H1 (cell line): ENCODE results near the gene KIF3B. TPM values are rescaled to one million over a fixed set of nuclear protein-coding genes. Genes with fewer than 3 reads are reported as not detected.

ENCODE experiments used
- CHD1 ChIP-seq: IDR thresholded peaks from 2 replicates; pipeline ENCODE4 v1.6.1; 2012; ENCODE audit warnings: low read depth, low read length, improper control_type of control experiment
- CHD2 ChIP-seq: IDR thresholded peaks from 2 replicates; pipeline ENCODE4 v1.6.1; 2012; ENCODE audit warnings: low read length, improper control_type of control experiment
- FOSL1 ChIP-seq: IDR thresholded peaks from 2 replicates; pipeline ENCODE4 v1.6.1; 2011; ENCODE audit warnings: mild to moderate bottlenecking, low read depth, low read length, moderate library complexity; ENCODE audit not compliant: insufficient read depth
- HDAC2 ChIP-seq, 2 experiments: fragments of 300-600 bp in 1 of 2; sonication (generic) in 1 of 2; IDR thresholded peaks; 2 replicates each; pipeline ENCODE4 v1.6.1; 2011 to 2012; ENCODE audit warnings: low read depth in 2 of 2, low read length in 2 of 2, mild to moderate bottlenecking in 2 of 2, moderate library complexity in 2 of 2, borderline replicate concordance in 1 of 2, inconsistent platforms in 1 of 2
- NRF1 ChIP-seq: IDR thresholded peaks from 2 replicates; pipeline ENCODE4 v1.6.1; 2011; ENCODE audit warnings: mild to moderate bottlenecking, low read depth, low read length, improper control_type of control experiment
- PHF8 ChIP-seq: fragments of 200-600 bp; sonication (generic); conservative IDR thresholded peaks from 2 replicates; pipeline ENCODE4 v1.7.1; 2012; ENCODE audit warnings: low read depth, mild to moderate bottlenecking, inconsistent platforms, low read length, moderate library complexity
- POU5F1 ChIP-seq: IDR thresholded peaks from 2 replicates; pipeline ENCODE4 v1.6.1; 2011; ENCODE audit warnings: low read depth, mild to moderate bottlenecking, low read length, moderate library complexity
- YY1 ChIP-seq: IDR thresholded peaks from 2 replicates; pipeline ENCODE4 v1.6.1; 2011; ENCODE audit warnings: low read depth, mild to moderate bottlenecking, low read length
- polyA plus RNA-seq, 7 experiments: library from polyadenylated mRNA; depleted of rRNA in 3 of 7; stranded (reverse) in 5 of 7; unstranded in 2 of 7; fragments of >200 nt in 5 of 7; fragments of 200-250 nt in 2 of 7; gene quantifications; 1 replicate in 5 of 7; 2 replicates in 1 of 7; 4 replicates in 1 of 7; pipeline versions ENCODE4 v1.2.1 to v1.2.3, GENCODE V29; 2011 to 2013; ENCODE audit warnings: missing spikeins in 2 of 7, mixed read lengths in 2 of 7
- total RNA-seq: library from RNA; stranded (reverse); fragmentation: NEBNext Ultra II Directional; extraction: Animal tissue kit (Norgen Biotek cat#: 25700); gene quantifications from 2 replicates; pipeline ENCODE4 v1.2.1, GENCODE V29; 2021
- TF ChIP-seq, protein P1 (sequence below): fragments of 300-600 bp; sonication (generic); IDR thresholded peaks from 2 replicates; pipeline ENCODE4 v1.7.1; 2012; ENCODE audit warnings: low read length, moderate library complexity, mild to moderate bottlenecking, inconsistent platforms; ENCODE audit not compliant: insufficient replicate concordance
- TF ChIP-seq, protein P2 (sequence below): IDR thresholded peaks from 2 replicates; pipeline ENCODE4 v1.6.1; 2012; ENCODE audit warnings: low read length, inconsistent platforms

Gene KIF3B
- total and polyA plus RNA-seq, 2 of the 8 experiments (the other 6 are each of a cell fraction or from before 2014, with no cell fraction given) = 10.1 to 22.4 TPM

DNA sequence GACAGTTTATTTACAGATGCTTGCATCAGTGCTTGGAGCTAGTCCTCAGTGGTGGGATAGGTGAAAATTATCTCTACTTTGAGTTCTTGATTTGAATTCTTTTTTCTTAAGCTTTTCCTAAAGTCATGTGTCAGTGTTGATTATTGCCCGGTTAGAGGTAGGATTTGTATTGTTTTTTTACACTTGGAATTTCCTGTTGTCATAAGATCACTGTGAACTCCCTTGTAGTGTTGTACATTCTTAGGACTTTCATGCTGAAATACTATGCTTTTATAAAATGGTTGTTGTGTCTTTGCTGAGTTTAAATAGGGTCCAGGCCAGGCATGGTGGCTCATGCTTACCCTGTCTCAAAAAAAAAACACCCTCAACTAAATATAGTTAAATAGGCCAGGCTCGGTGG is 101.0 kb downstream of the KIF3B start (continued):
- TF ChIP-seq, protein P1, sequence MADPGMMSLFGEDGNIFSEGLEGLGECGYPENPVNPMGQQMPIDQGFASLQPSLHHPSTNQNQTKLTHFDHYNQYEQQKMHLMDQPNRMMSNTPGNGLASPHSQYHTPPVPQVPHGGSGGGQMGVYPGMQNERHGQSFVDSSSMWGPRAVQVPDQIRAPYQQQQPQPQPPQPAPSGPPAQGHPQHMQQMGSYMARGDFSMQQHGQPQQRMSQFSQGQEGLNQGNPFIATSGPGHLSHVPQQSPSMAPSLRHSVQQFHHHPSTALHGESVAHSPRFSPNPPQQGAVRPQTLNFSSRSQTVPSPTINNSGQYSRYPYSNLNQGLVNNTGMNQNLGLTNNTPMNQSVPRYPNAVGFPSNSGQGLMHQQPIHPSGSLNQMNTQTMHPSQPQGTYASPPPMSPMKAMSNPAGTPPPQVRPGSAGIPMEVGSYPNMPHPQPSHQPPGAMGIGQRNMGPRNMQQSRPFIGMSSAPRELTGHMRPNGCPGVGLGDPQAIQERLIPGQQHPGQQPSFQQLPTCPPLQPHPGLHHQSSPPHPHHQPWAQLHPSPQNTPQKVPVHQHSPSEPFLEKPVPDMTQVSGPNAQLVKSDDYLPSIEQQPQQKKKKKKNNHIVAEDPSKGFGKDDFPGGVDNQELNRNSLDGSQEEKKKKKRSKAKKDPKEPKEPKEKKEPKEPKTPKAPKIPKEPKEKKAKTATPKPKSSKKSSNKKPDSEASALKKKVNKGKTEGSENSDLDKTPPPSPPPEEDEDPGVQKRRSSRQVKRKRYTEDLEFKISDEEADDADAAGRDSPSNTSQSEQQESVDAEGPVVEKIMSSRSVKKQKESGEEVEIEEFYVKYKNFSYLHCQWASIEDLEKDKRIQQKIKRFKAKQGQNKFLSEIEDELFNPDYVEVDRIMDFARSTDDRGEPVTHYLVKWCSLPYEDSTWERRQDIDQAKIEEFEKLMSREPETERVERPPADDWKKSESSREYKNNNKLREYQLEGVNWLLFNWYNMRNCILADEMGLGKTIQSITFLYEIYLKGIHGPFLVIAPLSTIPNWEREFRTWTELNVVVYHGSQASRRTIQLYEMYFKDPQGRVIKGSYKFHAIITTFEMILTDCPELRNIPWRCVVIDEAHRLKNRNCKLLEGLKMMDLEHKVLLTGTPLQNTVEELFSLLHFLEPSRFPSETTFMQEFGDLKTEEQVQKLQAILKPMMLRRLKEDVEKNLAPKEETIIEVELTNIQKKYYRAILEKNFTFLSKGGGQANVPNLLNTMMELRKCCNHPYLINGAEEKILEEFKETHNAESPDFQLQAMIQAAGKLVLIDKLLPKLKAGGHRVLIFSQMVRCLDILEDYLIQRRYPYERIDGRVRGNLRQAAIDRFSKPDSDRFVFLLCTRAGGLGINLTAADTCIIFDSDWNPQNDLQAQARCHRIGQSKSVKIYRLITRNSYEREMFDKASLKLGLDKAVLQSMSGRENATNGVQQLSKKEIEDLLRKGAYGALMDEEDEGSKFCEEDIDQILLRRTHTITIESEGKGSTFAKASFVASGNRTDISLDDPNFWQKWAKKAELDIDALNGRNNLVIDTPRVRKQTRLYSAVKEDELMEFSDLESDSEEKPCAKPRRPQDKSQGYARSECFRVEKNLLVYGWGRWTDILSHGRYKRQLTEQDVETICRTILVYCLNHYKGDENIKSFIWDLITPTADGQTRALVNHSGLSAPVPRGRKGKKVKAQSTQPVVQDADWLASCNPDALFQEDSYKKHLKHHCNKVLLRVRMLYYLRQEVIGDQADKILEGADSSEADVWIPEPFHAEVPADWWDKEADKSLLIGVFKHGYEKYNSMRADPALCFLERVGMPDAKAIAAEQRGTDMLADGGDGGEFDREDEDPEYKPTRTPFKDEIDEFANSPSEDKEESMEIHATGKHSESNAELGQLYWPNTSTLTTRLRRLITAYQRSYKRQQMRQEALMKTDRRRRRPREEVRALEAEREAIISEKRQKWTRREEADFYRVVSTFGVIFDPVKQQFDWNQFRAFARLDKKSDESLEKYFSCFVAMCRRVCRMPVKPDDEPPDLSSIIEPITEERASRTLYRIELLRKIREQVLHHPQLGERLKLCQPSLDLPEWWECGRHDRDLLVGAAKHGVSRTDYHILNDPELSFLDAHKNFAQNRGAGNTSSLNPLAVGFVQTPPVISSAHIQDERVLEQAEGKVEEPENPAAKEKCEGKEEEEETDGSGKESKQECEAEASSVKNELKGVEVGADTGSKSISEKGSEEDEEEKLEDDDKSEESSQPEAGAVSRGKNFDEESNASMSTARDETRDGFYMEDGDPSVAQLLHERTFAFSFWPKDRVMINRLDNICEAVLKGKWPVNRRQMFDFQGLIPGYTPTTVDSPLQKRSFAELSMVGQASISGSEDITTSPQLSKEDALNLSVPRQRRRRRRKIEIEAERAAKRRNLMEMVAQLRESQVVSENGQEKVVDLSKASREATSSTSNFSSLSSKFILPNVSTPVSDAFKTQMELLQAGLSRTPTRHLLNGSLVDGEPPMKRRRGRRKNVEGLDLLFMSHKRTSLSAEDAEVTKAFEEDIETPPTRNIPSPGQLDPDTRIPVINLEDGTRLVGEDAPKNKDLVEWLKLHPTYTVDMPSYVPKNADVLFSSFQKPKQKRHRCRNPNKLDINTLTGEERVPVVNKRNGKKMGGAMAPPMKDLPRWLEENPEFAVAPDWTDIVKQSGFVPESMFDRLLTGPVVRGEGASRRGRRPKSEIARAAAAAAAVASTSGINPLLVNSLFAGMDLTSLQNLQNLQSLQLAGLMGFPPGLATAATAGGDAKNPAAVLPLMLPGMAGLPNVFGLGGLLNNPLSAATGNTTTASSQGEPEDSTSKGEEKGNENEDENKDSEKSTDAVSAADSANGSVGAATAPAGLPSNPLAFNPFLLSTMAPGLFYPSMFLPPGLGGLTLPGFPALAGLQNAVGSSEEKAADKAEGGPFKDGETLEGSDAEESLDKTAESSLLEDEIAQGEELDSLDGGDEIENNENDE = no peak
- TF ChIP-seq CHD2 (no peak), CHD1 (no peak), FOSL1 (no peak), POU5F1 (no peak), YY1 (no peak), HDAC2 (IDR thresholded peaks at IDR 0.05; ENCODE audit: borderline replicate concordance in 1 of 2, low read depth in 2 of 2, low read length in 2 of 2) (no peak), PHF8 (no peak), NRF1 (no peak)
- TF ChIP-seq, protein P2, sequence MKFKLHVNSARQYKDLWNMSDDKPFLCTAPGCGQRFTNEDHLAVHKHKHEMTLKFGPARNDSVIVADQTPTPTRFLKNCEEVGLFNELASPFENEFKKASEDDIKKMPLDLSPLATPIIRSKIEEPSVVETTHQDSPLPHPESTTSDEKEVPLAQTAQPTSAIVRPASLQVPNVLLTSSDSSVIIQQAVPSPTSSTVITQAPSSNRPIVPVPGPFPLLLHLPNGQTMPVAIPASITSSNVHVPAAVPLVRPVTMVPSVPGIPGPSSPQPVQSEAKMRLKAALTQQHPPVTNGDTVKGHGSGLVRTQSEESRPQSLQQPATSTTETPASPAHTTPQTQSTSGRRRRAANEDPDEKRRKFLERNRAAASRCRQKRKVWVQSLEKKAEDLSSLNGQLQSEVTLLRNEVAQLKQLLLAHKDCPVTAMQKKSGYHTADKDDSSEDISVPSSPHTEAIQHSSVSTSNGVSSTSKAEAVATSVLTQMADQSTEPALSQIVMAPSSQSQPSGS = no peak
- TF ChIP-seq, all 59 proteins: peak for 0
